Loucy (cell line): Measurements from ENCODE around the gene GAREM1.
A peak's percentile ranks its signal among the peaks of the same experiment; 100 is the strongest.

Experiments used
- H2AFZ ChIP-seq: fragments of 200-600 bp; sonication (generic); 2 replicates; pipeline ENCODE4 v1.6.0; 2016; ENCODE audit warnings: antibody characterized with exemption, mild to moderate bottlenecking, low read length, moderate library complexity
- H3F3A ChIP-seq: fragments of 200-600 bp; 2 replicates; pipeline ENCODE4 v1.6.0; 2016; ENCODE audit warnings: antibody characterized with exemption, low read depth, mild to moderate bottlenecking
- H3K27me3 ChIP-seq: fragments of 200-600 bp; sonication (generic); 2 replicates; pipeline ENCODE4 v1.6.1; 2014; ENCODE audit warnings: low read length, mild to moderate bottlenecking; ENCODE audit not compliant: insufficient read depth, poor library complexity, severe bottlenecking
- H3K36me3 ChIP-seq: fragments of 200-600 bp; sonication (generic); 2 replicates; pipeline ENCODE4 v1.6.1; 2016; ENCODE audit warnings: low read length; ENCODE audit not compliant: insufficient read depth
- H3K4me1 ChIP-seq: fragments of 200-600 bp; sonication (generic); 2 replicates; pipeline ENCODE4 v1.5.1; 2014; ENCODE audit warnings: low read length, mild to moderate bottlenecking; ENCODE audit not compliant: insufficient read depth, poor library complexity, severe bottlenecking
- H3K4me2 ChIP-seq: fragments of 200-600 bp; sonication (generic); 2 replicates; pipeline ENCODE4 v1.6.0; 2014; ENCODE audit warnings: antibody characterized with exemption, low read length, low read depth, mild to moderate bottlenecking; ENCODE audit not compliant: poor library complexity, severe bottlenecking
- H3K4me3 ChIP-seq: fragments of 200-600 bp; sonication (generic); 2 replicates; pipeline ENCODE4 v1.5.1; 2014; ENCODE audit warnings: low read length, mild to moderate bottlenecking, mixed read lengths; ENCODE audit not compliant: poor library complexity, severe bottlenecking
- H3K79me2 ChIP-seq: fragments of 200-600 bp; sonication (generic); 2 replicates; pipeline ENCODE4 v1.6.1; 2014; ENCODE audit warnings: low read length; ENCODE audit not compliant: insufficient read depth
- H3K9ac ChIP-seq: fragments of 200-600 bp; sonication (generic); 2 replicates; pipeline ENCODE4 v1.6.0; 2014; ENCODE audit warnings: mild to moderate bottlenecking, low read depth, low read length, moderate library complexity; ENCODE audit not compliant: poor library complexity, severe bottlenecking
- H3K9me2 ChIP-seq: fragments of 200-600 bp; sonication (generic); replicated peaks from 2 replicates; pipeline ENCODE4 v1.6.1; 2016; ENCODE audit warnings: low read depth, low read length, mixed read lengths
- H3K9me3 ChIP-seq: fragments of 200-600 bp; sonication (generic); 2 replicates; pipeline ENCODE4 v1.6.1; 2014; ENCODE audit warnings: mild to moderate bottlenecking, antibody characterized with exemption, low read length, low read depth; ENCODE audit not compliant: insufficient read depth
- H4K20me1 ChIP-seq: fragments of 200-600 bp; sonication (generic); 2 replicates; pipeline ENCODE4 v1.6.0; 2014; ENCODE audit warnings: antibody characterized with exemption, low read length, mild to moderate bottlenecking; ENCODE audit not compliant: insufficient read depth, poor library complexity, severe bottlenecking
- CTCF ChIP-seq: fragments of 200-600 bp; sonication (generic); conservative IDR thresholded peaks from 2 replicates; pipeline ENCODE4 v1.5.1; 2014; ENCODE audit warnings: mild to moderate bottlenecking, antibody characterized with exemption, low read length
- EZH2phosphoT487 ChIP-seq: fragments of 200-600 bp; IDR thresholded peaks from 2 replicates; pipeline ENCODE4 v1.6.1; 2018; ENCODE audit warnings: antibody characterized with exemption, mild to moderate bottlenecking, moderate library complexity, borderline replicate concordance

Gene GAREM1

GRCh38 chr18:32440518-32440917 lies 30.2 kb downstream of the GAREM1 start:
- no peak overlapping the region for H3K4me3 ChIP-seq
- H3K36me3 ChIP-seq, result no peaks in the 10 kb centered on the region
- no peaks in the 10 kb centered on the region for H3K79me2 ChIP-seq
- no peaks in the 10 kb centered on the region for H3K27me3 ChIP-seq
- no peak overlapping the region for H3K4me2 ChIP-seq
- H4K20me1 ChIP-seq, result no peaks in the 10 kb centered on the region
- TF ChIP-seq CTCF, result no peak
- no peak for TF ChIP-seq EZH2phosphoT487
- H3K9me3 ChIP-seq, result no peaks in the 10 kb centered on the region
- no peak overlapping the region for H3K9ac ChIP-seq
- no peaks in the 10 kb centered on the region for H3F3A ChIP-seq
- H3K4me1 ChIP-seq, result no peaks in the 10 kb centered on the region
- no peaks in the 10 kb centered on the region for H3K9me2 ChIP-seq
- H2AFZ ChIP-seq, result no peak overlapping the region

GRCh38 chr18:32439802-32440201 lies 30.9 kb downstream of the GAREM1 start:
- no peaks in the 10 kb centered on the region for H4K20me1 ChIP-seq
- H3K4me3 ChIP-seq, result no peak overlapping the region
- no peaks in the 10 kb centered on the region for H3F3A ChIP-seq
- H3K4me2 ChIP-seq, result no peak overlapping the region
- H3K36me3 ChIP-seq, result no peaks in the 10 kb centered on the region
- no peaks in the 10 kb centered on the region for H3K9me3 ChIP-seq
- no peak overlapping the region for H2AFZ ChIP-seq
- no peaks in the 10 kb centered on the region for H3K4me1 ChIP-seq
- no peaks in the 10 kb centered on the region for H3K79me2 ChIP-seq
- no peaks in the 10 kb centered on the region for H3K27me3 ChIP-seq
- no peaks in the 10 kb centered on the region for H3K9me2 ChIP-seq
- H3K9ac ChIP-seq, result no peak overlapping the region
- TF ChIP-seq CTCF (peak; percentile 61), EZH2phosphoT487 (no peak)

- Histone ChIP-seq H3K36me3 (no peaks in the 10 kb centered on the region), H3K9me3 (no peaks in the 10 kb centered on the region), H3F3A (no peaks in the 10 kb centered on the region), H3K4me1 (no peaks in the 10 kb centered on the region), H3K27me3 (no peaks in the 10 kb centered on the region), H3K9me2 (no peaks in the 10 kb centered on the region), H2AFZ (no peak overlapping the region), H3K4me2 (no peak overlapping the region), H4K20me1 (no peaks in the 10 kb centered on the region), H3K4me3 (no peak overlapping the region), H3K9ac (no peak overlapping the region), H3K79me2 (no peaks in the 10 kb centered on the region)
- TF ChIP-seq EZH2phosphoT487, result no peak
- no peak for TF ChIP-seq CTCF
Observed at GRCh38 chr18:32439241-32439640, 31.4 kb downstream of the GAREM1 start.
